Measurements from ENCODE around the gene CALML4.
"Not testable (repeated sequence)": the region's sequence is repeated elsewhere in the genome, so short reads cannot be mapped to it uniquely, and the experiment has no call there.

Gene CALML4

DNA sequence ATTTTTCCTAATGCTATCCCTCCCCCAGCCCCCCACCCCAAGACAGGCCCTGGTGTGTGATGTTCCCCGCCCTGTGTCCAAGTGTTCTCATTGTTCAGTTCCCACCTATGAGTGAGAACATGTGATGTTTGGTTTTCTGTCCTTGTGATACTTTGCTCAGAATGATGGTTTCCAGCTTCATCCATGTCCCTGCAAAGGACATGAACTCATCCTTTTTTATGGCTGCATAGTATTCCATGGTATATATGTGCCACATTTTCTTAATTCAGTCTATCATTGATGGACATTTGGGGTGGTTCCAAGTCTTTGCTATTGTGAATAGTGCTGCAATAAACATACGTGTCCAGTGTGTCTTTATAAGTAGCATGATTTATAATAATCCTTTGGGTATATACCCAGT is 33.1 kb downstream of the CALML4 start:
- DNase-seq; intact Hi-C loops (cut with DNase I): not testable (repeated sequence)

DNA sequence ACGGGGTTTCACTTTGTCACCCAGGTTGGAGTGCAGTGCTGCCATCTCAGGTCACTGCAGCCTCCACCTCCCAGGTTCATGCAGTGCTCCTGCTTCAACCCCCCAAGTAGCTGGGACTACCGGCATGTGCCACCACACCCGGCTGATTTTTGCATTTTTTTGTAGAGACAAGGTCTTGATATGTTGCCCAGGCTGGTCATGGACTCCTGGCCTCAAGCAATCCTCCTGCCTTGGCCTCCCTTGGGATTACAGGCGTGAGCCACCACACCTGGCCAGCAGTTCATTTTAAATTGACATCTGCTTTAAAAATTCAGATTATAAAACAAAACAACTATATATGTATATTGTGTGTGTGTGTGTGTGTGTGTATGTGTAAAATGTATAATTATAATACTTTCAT is 38.3 kb downstream of the CALML4 start:
- intact Hi-C loops (cut with DNase I), result no loop called here
- DNase-seq, result no peak

DNA sequence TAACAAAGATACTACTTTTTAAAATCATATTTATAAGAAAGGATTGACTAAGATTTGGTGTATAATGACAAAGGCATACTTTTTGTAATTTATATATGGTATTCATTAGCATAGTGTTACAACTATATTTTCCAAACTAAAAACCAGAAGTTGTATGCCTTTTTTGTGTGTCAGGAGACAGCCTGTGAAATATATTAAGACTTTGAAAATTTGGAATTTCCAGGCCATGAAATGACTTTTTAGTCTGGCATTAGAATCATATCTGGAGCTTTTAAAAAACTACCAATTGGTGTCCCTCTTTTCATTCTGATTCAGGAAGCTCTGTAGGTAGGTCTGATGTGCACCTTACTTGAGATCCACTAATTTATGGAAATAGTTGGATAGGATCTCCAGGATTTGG is 41.9 kb downstream of the CALML4 start:
- no peak for DNase-seq
- intact Hi-C loops (cut with DNase I), result no loop called here

DNA sequence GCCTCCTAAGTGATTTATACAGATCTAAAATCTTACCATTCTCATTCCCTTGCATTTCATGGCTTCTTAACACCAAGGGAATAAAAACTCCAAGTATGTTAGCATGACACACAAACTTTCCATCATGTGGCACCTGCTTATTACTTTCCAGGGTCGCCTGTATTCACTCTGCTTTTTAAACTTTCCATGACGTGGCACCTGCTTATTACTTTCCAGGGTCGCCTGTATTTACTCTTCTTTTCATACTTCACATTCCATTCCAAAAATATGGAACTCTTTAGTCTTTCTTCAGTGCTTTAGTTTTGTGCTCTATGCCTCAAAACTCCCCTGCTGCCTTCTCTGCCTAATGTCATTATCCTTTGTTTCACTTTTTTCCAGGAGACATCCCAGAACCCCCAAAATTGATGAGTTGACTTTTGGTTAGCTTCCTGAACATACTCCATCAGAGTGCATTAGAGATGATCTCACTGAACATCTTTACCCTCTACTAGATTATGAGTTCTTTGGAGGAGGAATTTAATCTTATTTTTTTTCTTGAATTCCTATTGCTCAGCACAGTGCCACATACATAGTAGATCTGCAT is 47.0 kb downstream of the CALML4 start:
- intact Hi-C loops (cut with DNase I), result no loop called here
- DNase-seq, result no peak

DNA sequence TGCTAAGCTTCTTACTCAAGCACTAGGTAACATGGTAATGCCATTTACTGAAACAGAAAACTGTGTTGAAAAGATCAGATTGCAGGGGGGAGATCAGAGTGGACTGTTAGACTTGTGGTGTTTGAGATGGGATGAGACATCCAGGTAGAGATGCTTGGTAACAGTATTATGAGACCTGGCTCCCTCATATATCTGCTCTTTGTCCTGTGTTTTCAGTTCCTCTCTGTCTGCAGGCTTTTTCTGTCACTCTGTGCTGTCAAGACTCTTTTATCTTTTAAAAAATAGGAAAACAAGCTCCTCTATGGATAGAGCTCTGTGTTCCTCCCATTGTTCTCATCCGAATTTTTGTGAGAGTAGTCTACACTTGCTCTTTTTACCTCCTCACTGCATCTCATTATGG is 48.1 kb downstream of the CALML4 start:
- DNase-seq, result no peak
- intact Hi-C loops (cut with DNase I), result no loop called here

DNA sequence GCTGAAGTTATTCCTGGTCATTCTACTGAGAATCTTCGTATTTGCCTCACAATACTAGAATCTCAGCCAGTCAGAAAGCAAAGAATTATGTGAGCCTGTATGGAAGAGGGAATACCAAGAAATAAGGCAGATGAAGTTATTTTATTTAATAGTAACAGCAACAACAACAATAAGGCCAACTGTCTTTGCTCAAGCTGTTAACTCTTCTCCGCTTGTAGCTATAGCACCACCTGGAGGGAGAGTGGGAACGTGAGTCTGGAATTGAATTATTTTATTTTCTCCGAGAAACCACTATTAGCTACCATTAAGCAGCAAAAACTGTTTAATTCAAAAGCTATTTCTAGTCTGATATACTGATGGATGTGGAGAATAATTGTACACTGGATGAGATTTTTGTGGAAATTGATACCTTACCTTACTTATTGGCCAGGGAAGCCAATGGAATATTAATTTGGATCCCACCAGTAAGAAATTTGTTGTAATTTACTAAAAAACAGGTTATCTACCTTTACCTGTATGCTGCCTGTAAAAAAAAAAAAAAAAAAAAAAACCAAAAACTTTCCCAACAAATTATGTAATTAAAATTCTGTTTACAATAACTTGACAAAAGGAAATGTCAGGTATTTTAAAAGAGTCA is 50.1 kb downstream of the CALML4 start:
- intact Hi-C loops (cut with DNase I), result loop anchor here (2.0 kb wide), 1 partner anchor 292 kb away; no protein-coding TSS in a partner anchor
- DNase-seq, result peak in 32 of 42 donors; percentile 11 to 77 (median 40)

DNA sequence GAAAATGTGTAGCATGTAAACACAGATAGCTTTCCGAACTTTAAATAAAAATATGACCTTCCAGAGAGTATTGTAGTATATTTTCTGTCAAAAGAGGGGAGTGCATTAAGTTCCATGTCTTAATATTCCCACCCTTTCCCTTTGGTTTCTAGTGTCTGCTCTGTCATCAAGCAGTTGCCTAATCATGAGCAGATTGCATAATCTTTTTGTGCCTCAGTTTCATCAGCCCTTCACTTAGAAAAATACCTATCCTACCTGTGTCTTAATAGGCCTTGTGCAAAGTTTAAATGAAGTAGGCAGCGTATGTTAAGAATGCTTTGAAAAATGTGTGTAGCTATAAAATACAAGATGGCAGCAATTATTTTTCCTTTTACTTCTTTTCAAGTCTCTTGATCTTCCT is 52.8 kb downstream of the CALML4 start:
- no peak for DNase-seq
- intact Hi-C loops (cut with DNase I), result no loop called here

DNA sequence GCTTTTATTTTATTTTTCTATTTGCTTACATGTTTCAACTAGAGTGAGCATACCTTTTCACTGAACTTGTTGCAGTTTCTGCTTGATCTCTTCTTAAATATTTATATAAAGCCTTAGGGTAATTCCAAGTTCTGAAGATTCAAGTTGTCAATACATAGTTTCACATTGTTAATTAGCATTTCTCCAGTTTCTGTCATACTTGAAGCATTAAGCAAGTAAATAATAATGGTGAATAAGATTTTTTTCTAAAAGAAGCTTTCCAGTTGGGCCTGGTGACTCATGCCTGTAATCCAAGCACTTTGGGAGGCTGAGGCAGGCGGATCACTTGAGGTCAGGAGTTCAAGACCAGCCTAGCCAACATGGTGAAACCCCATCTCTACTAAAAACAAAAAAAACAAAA is 53.9 kb downstream of the CALML4 start:
- intact Hi-C loops (cut with DNase I), result no loop called here
- no peak for DNase-seq

GRCh38 chr15:68150187-68150586 is 54.9 kb downstream of the CALML4 start:
- intact Hi-C loops (cut with DNase I), result no loop called here
- no peak for DNase-seq

- intact Hi-C loops (cut with DNase I), result no loop called here
- DNase-seq, result no peak
Observed at GRCh38 chr15:68149059-68149458, 56.1 kb downstream of the CALML4 start.

DNA sequence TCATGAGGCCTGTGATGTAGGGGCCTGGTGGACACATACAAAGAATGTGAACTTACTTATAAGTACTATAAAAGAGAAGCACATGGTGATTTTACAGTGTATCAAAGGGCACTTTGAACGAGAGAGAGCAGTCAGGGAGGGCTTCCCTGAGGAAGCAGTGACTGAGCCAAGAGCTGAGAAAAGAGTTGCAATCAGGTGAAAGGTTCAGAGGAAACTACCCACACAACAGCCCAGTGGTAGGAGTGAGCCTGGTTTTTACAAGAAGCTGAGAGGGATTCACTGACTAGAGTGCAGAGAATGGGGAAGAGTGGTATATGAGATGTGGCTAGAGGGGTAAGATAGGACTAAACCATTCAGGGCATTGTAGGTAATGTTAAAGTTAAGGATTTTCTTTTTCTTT is 57.1 kb downstream of the CALML4 start:
- no peak for DNase-seq
- intact Hi-C loops (cut with DNase I), result no loop called here

DNA sequence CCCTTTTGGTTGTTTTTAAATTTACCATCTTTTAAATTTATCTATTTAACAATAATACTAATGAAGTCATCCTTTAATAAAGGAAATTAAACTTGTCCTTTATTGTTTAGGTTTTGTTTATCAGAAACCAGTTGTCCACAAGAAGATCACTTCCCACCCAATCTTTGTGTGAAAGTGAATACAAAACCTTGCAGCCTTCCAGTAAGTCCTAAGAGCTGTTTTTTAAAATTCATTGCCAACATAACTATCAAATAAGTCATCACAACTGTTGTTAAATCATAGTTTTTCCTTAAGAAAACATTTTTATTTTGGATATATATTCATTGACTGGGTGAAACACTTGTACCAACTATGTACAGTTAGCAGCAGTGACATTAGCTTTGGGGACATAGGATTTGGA is 59.4 kb downstream of the CALML4 start:
- DNase-seq, result no peak
- intact Hi-C loops (cut with DNase I), result no loop called here

GRCh38 chr15:68143785-68144184 is 61.3 kb downstream of the CALML4 start:
- DNase-seq, result no peak
- intact Hi-C loops (cut with DNase I), result no loop called here

DNA sequence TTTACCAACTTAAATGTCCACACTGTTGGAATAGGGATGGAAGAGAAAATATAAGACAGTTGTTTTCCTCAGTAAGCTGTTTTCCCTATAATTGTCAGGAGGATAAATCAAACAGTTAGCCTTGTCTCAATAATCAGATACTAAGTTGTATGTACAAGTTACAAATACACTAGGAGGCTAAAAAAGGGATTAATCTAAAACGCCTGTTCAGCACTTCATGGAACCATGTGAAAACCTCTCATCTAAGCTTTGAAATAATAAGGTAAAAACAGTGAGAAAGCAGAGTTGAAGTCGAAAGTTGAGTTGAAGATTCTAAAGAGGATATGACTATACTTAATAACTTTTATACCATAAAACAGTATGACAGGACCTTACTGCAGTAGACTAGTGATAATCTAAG is 62.0 kb downstream of the CALML4 start:
- intact Hi-C loops (cut with DNase I), result no loop called here

More for the DNA sequence above, 62.0 kb downstream of the CALML4 start:
- DNase-seq, result no peak
